ENCODE measurements around the gene AXL.
"Not testable (repeated sequence)": the region's sequence is repeated elsewhere in the genome, so short reads cannot be mapped to it uniquely, and the experiment has no call there.

The AXL gene

DNA sequence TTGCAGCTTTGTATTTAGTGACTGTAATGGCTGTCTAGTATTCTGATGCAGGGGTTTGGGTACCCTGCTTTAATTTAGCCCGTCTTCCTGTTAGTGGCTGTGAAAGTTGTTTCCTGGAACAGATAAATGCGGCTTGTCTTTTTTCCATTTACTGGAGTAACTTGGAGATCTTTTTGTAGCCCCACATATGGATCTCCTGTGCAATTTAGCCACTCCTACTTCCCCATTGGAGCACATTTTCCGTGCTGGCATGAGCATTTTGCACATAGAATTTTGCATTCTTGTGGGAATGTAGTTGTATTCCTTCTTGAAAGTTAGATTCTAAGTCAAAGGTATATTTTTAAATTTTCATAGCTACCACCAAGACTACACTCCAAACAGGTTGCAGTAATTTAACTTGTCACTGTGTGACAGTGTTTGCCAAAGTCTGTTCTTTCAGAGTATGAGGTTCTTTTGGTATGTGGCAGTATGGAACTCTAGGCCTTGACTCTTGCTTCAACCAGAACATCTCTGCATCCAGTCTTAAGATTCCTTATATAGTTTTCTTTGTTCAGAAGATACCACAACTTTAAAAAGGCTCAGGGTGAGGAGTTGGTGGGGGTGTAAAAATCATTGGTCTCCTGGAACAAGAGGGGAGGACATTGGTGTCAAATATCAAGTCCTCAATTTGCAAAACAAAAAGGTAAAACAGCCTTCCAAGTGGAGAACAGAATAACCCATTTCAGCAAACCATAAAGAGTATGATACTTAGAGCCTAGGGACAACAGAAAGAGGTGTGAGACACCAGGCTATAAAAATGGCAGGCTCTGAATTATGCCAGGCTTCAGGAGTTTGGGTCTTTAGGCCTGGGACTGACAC, 69.9 kb downstream of the AXL start:
- H3K27me3 ChIP-seq (ENCODE audit: control insufficient read depth in 1 of 2, insufficient read depth in 2 of 2, low read length in 2 of 2) = no peaks in the 10 kb centered on the region
- H3K36me3 ChIP-seq (ENCODE audit: control insufficient read depth in 2 of 2, insufficient read depth in 2 of 2, low read length in 2 of 2) = peaks cover 44 to 57% of the 10 kb centered on the region in 2 donors
- no peak overlapping the region for H3K27ac ChIP-seq (ENCODE audit: low read length)
- H3K9ac ChIP-seq (ENCODE audit: low read length in 2 of 2) = no peak overlapping the region
- H3K9me3 ChIP-seq (ENCODE audit: control insufficient read depth in 2 of 2, low read length in 2 of 2) = no peaks in the 10 kb centered on the region
- no peak overlapping the region for H3K4me3 ChIP-seq (ENCODE audit: low read length in 2 of 2)
- H3K4me1 ChIP-seq (ENCODE audit: control insufficient read depth, insufficient read depth, low read length) = no peaks in the 10 kb centered on the region

DNA sequence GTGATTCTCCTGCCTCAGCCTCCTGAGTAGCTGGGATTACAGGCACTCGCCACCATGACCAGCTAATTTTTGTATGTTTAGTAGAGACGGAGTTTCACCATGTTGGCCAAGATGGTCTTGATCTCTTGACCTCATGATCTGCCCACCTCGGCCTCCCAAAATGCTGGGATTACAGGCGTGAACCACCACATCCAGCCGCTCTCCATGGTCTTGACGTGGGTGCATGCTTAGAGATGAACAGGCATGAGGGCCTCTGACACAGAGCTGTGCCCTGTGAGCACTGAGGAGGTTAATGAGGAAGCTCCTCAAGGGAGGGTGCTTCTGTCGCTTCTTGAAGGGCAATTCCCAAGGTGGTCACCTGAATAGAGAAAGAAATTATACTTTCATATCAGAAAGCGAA, 70.8 kb downstream of the AXL start:
- not testable (repeated sequence) for H3K4me1 ChIP-seq (ENCODE audit: control insufficient read depth, insufficient read depth, low read length); H3K9ac ChIP-seq (ENCODE audit: low read length in 2 of 2); H3K27me3 ChIP-seq (ENCODE audit: control insufficient read depth in 1 of 2, insufficient read depth in 2 of 2, low read length in 2 of 2); H3K9me3 ChIP-seq (ENCODE audit: control insufficient read depth in 2 of 2, low read length in 2 of 2); H3K4me3 ChIP-seq (ENCODE audit: low read length in 2 of 2); H3K27ac ChIP-seq (ENCODE audit: low read length)
- peaks cover 50 to 59% of the 10 kb centered on the region in 2 donors for H3K36me3 ChIP-seq (ENCODE audit: control insufficient read depth in 2 of 2, insufficient read depth in 2 of 2, low read length in 2 of 2)

DNA sequence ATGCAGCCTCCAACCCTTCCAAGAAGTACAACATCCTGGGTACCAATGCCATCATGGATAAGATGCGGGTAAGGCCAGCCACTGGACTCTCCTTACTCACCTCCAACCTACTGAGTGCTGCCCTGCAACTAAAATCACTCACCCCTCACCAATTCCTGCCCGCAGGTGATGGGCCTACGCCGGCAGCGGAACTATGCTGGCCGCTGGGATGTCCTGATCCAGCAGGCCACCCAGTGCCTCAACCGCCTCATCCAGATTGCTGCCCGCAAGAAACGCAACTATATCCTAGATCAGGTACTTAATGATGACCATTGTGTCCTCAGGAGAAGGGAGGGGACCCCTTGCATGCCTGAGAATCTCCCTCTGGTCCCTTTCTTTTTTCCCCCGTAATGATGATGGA, 75.4 kb downstream of the AXL start:
- peaks cover 36% of the 10 kb centered on the region for H3K4me1 ChIP-seq (ENCODE audit: control insufficient read depth, insufficient read depth, low read length)
- peaks cover 52 to 62% of the 10 kb centered on the region in 2 donors for H3K36me3 ChIP-seq (ENCODE audit: control insufficient read depth in 2 of 2, insufficient read depth in 2 of 2, low read length in 2 of 2)
- no peaks in the 10 kb centered on the region for H3K27me3 ChIP-seq (ENCODE audit: control insufficient read depth in 1 of 2, insufficient read depth in 2 of 2, low read length in 2 of 2)
- no peaks in the 10 kb centered on the region for H3K9me3 ChIP-seq (ENCODE audit: control insufficient read depth in 2 of 2, low read length in 2 of 2)
- H3K9ac ChIP-seq (ENCODE audit: low read length in 2 of 2) = no peak overlapping the region
- no peak overlapping the region for H3K27ac ChIP-seq (ENCODE audit: low read length)
- no peak overlapping the region for H3K4me3 ChIP-seq (ENCODE audit: low read length in 2 of 2)

DNA sequence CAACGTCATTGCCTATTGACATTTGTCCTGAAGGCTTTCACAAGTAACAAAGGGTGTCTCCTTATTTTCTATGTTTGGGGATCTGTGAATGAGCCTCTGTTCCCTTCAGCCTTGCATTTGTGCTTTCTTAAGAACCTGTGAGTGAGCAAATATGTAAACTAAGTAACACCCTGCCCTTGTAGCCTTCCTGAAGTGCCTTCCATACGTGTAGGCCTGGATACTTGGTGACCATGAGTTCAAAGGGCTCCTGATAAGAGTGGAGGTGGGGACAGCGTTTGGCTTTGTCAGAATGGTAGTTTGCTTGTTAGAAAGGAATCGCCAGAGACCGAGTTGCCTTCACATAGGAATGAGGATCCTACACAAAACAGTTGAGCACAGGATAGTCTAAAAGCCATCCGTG, 76.5 kb downstream of the AXL start:
- Histone ChIP-seq H3K9me3 (ENCODE audit: control insufficient read depth in 2 of 2, low read length in 2 of 2) (no peaks in the 10 kb centered on the region), H3K9ac (ENCODE audit: low read length in 2 of 2) (peak overlapping the region in 1 of 2 donors; percentile 42), H3K4me3 (ENCODE audit: low read length in 2 of 2) (no peak overlapping the region), H3K27me3 (ENCODE audit: control insufficient read depth in 1 of 2, insufficient read depth in 2 of 2, low read length in 2 of 2) (no peaks in the 10 kb centered on the region), H3K4me1 (ENCODE audit: control insufficient read depth, insufficient read depth, low read length) (peaks cover 47% of the 10 kb centered on the region), H3K27ac (ENCODE audit: low read length) (peak overlapping the region; percentile 96), H3K36me3 (ENCODE audit: control insufficient read depth in 2 of 2, insufficient read depth in 2 of 2, low read length in 2 of 2) (peaks cover 48 to 64% of the 10 kb centered on the region in 2 donors)

DNA sequence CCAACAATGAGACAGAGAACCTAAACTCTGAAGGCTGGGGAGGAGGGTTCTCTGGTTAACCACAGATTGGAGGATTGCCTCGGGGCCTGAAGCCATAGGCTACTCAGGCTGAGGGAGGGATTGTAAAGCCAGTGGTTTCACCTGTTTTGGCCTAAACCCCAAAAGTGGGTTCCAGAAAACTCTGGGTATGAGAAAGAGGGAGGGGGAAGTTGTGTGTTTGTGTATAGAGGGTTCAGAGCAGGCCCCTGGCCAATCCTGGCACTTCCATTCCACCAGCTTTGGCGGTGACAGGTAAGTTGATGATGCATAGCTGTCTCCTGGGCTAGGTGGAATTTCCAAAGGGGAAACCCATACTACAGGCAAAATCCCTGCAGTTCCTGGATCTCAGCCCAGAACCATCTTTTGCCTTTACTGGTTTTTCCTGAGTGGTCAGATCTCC, 77.4 kb downstream of the AXL start:
- Histone ChIP-seq H3K4me1 (ENCODE audit: control insufficient read depth, insufficient read depth, low read length) (peaks cover 52% of the 10 kb centered on the region), H3K9ac (ENCODE audit: low read length in 2 of 2) (peak overlapping the region; percentile 5 to 42), H3K27ac (ENCODE audit: low read length) (peak overlapping the region; percentile 96), H3K36me3 (ENCODE audit: control insufficient read depth in 2 of 2, insufficient read depth in 2 of 2, low read length in 2 of 2) (peaks cover 53 to 63% of the 10 kb centered on the region in 2 donors), H3K9me3 (ENCODE audit: control insufficient read depth in 2 of 2, low read length in 2 of 2) (no peaks in the 10 kb centered on the region), H3K27me3 (ENCODE audit: control insufficient read depth in 1 of 2, insufficient read depth in 2 of 2, low read length in 2 of 2) (no peaks in the 10 kb centered on the region), H3K4me3 (ENCODE audit: low read length in 2 of 2) (no peak overlapping the region)

DNA sequence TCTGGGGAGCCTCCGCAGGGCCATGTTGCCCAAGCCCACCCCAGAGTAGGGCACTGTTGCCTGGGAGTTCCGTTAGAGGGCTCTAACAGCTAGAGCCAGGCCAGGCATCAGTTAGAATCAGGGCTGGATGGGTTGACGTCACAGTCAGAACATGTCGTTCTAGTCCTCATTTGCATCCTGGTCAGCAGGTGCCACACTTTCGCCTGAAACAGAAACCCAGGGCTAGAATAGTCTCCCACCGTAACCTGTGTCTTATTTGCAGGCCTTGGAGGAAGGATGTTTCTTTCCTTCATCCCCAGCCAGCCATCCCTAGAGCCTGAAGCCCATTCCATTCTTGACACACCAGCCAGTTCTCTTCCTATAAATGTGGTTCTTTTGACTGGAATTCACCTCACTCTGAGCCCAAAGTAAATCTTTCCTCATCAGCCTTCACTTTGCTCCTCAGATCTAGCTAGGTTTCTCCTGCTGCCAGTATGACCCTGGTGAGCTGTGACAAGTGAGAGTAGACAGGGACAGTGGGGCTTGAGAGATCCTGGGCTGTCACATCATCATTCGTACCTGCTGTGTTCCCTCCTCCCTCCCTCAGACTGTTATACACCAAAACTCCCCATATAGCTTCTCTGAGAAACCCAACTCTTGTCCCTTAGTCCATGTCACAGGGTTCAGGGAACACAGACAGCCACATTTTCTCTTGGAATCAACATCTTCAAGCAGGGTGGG, 78.8 kb downstream of the AXL start:
- H3K36me3 ChIP-seq (ENCODE audit: control insufficient read depth in 2 of 2, insufficient read depth in 2 of 2, low read length in 2 of 2) = peaks cover 49 to 60% of the 10 kb centered on the region in 2 donors
- H3K4me1 ChIP-seq (ENCODE audit: control insufficient read depth, insufficient read depth, low read length) = peaks cover 54% of the 10 kb centered on the region

DNA sequence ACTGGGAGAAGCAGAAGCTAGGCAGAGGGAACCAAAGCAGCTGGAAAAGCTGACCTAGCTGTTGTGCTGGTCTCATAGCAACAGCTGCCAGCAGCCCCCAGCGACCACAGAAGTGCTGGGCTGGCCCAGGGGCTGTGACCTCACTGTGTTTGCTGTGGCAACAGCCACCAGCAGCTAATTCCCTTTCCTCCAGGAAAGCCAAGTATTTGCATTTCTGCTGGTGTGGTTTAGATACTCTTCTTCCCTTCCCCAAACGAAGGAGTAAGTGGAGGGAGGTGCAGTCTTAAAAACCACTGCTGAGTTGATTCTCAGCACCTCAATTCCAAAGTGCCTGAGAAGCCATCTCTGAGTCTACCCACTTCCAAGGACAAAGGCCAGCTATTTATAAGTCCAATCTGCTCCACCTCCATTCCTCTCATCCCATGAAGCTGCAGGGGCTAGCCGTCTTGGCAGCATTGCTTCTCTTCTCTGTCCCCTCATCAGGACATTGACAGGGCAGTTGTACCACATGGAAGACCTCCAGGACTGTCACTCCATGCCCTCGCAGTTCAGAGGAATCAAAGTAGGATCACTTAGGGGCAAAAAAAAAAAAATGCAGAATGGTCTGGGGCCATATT, 79.4 kb downstream of the AXL start:
- H3K9me3 ChIP-seq (ENCODE audit: control insufficient read depth in 2 of 2, low read length in 2 of 2) = no peaks in the 10 kb centered on the region
- H3K9ac ChIP-seq (ENCODE audit: low read length in 2 of 2) = peak overlapping the region; percentile 39 to 68
- H3K27ac ChIP-seq (ENCODE audit: low read length) = peak overlapping the region; percentile 96
- peaks cover 46 to 58% of the 10 kb centered on the region in 2 donors for H3K36me3 ChIP-seq (ENCODE audit: control insufficient read depth in 2 of 2, insufficient read depth in 2 of 2, low read length in 2 of 2)
- H3K4me1 ChIP-seq (ENCODE audit: control insufficient read depth, insufficient read depth, low read length) = peaks cover 54% of the 10 kb centered on the region
- peak overlapping the region; percentile 29 to 55 for H3K4me3 ChIP-seq (ENCODE audit: low read length in 2 of 2)
- no peaks in the 10 kb centered on the region for H3K27me3 ChIP-seq (ENCODE audit: control insufficient read depth in 1 of 2, insufficient read depth in 2 of 2, low read length in 2 of 2)

More for the DNA sequence above, 78.8 kb downstream of the AXL start:
- H3K27ac ChIP-seq (ENCODE audit: low read length) = peak overlapping the region; percentile 96
- peak overlapping the region; percentile 14 to 55 for H3K4me3 ChIP-seq (ENCODE audit: low read length in 2 of 2)
- peak overlapping the region; percentile 39 to 68 for H3K9ac ChIP-seq (ENCODE audit: low read length in 2 of 2)
- H3K27me3 ChIP-seq (ENCODE audit: control insufficient read depth in 1 of 2, insufficient read depth in 2 of 2, low read length in 2 of 2) = no peaks in the 10 kb centered on the region
- H3K9me3 ChIP-seq (ENCODE audit: control insufficient read depth in 2 of 2, low read length in 2 of 2) = no peaks in the 10 kb centered on the region

DNA sequence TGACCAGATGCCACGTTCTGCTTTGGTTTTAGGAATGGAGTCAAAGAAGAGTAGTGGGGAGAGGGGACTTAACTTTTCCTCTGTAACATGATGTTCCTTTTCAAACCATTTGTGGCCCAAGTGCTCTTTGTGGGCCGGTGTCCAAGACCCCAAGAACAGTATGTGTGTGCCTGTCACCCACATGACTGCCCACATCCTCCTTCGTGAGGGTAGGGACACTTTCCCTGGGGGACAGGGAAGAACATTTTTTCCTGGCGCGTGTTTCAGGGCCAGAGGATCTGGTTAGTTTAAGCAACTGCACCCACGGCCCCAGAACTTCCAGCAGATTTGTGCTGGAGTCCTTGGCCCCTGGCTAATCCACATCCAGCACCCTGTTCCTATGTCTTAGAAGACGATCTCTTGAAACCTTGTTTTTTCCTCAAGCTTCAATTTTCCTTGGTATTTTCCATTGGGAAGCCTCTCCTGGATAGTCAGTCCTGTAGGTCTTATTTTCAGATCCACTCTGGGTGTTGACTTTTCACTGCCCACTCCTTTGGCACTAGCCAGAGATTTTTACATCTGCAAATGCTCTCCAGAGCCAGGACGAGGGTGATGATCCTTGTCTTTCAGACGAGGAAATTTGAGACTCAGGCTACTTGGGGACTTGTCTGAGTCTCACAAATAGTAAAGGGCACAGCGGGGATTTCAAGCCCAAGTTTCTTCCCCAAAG, 80.2 kb downstream of the AXL start:
- Histone ChIP-seq H3K27ac (ENCODE audit: low read length) (peak overlapping the region; percentile 96), H3K4me3 (ENCODE audit: low read length in 2 of 2) (peak overlapping the region; percentile 29 to 55), H3K9me3 (ENCODE audit: control insufficient read depth in 2 of 2, low read length in 2 of 2) (no peaks in the 10 kb centered on the region), H3K9ac (ENCODE audit: low read length in 2 of 2) (peak overlapping the region in 1 of 2 donors; percentile 62), H3K27me3 (ENCODE audit: control insufficient read depth in 1 of 2, insufficient read depth in 2 of 2, low read length in 2 of 2) (no peaks in the 10 kb centered on the region), H3K4me1 (ENCODE audit: control insufficient read depth, insufficient read depth, low read length) (peaks cover 55% of the 10 kb centered on the region), H3K36me3 (ENCODE audit: control insufficient read depth in 2 of 2, insufficient read depth in 2 of 2, low read length in 2 of 2) (peaks cover 41 to 58% of the 10 kb centered on the region in 2 donors)

DNA sequence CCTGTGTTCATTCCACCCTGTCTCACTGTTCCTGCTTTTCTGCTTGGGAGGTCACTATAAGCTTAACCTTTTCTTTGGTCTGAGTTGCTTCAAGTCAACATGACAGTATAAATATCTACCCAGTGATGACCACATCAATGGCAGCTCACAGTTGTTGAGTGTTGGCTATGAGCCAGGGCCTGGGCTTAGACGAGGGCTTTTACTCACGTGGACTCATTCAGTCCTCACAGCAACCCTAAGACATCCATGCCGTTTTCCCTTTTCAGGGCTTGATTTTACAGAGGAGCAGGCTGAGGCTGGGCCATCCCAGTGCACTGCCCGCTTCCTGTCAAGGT, 80.7 kb downstream of the AXL start:
- Histone ChIP-seq H3K4me1 (ENCODE audit: control insufficient read depth, insufficient read depth, low read length) (peaks cover 59% of the 10 kb centered on the region), H3K9me3 (ENCODE audit: control insufficient read depth in 2 of 2, low read length in 2 of 2) (no peaks in the 10 kb centered on the region), H3K36me3 (ENCODE audit: control insufficient read depth in 2 of 2, insufficient read depth in 2 of 2, low read length in 2 of 2) (peaks cover 41 to 58% of the 10 kb centered on the region in 2 donors), H3K27ac (ENCODE audit: low read length) (peak overlapping the region; percentile 96), H3K27me3 (ENCODE audit: control insufficient read depth in 1 of 2, insufficient read depth in 2 of 2, low read length in 2 of 2) (no peaks in the 10 kb centered on the region), H3K9ac (ENCODE audit: low read length in 2 of 2) (no peak overlapping the region), H3K4me3 (ENCODE audit: low read length in 2 of 2) (peak overlapping the region; percentile 29)

DNA sequence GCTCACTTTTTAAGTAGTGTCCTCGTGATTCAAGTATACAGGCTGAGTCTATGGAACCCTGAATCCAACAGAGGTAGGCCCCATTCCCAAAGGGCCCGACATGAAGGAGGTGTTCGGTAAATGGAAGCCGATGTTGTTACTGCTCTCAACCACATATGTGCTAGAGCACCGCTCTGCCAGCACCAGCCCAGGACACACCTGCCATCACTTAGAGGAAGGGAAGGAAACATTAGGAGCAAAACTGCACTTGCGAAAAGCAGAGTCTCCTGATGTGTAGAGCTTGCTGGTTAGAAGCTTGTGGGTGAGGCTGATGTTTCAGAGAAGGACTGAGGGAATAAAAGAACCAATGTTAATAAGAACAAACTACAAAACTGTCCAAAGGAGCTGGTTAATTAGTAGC, 81.5 kb downstream of the AXL start:
- H3K9me3 ChIP-seq (ENCODE audit: control insufficient read depth in 2 of 2, low read length in 2 of 2) = no peaks in the 10 kb centered on the region
- H3K27me3 ChIP-seq (ENCODE audit: control insufficient read depth in 1 of 2, insufficient read depth in 2 of 2, low read length in 2 of 2) = no peaks in the 10 kb centered on the region
- H3K36me3 ChIP-seq (ENCODE audit: control insufficient read depth in 2 of 2, insufficient read depth in 2 of 2, low read length in 2 of 2) = peaks cover 41 to 60% of the 10 kb centered on the region in 2 donors
- H3K4me3 ChIP-seq (ENCODE audit: low read length in 2 of 2) = no peak overlapping the region
- no peak overlapping the region for H3K9ac ChIP-seq (ENCODE audit: low read length in 2 of 2)
- peak overlapping the region; percentile 96 for H3K27ac ChIP-seq (ENCODE audit: low read length)
- peaks cover 57% of the 10 kb centered on the region for H3K4me1 ChIP-seq (ENCODE audit: control insufficient read depth, insufficient read depth, low read length)

Measured in stomach smooth muscle (tissue), 2 donors.